ENCODE data around the gene RGSL1. TPM values are rescaled to one million over a fixed set of nuclear protein-coding genes. Genes with fewer than 3 reads are reported as not detected.

RGSL1 gene
- total and polyA plus RNA-seq, 2 of the 8 experiments (the other 6 are each of a cell fraction or from before 2014, with no cell fraction given), result not detected

GRCh38 chr1:182430263-182431068, 19.5 kb upstream of the RGSL1 start:
- no peak overlapping the region for H4K91ac ChIP-seq (replicated peaks; ENCODE audit: insufficient read length, low read length)
- no peak overlapping the region for H3K4me3 ChIP-seq (ENCODE audit: extremely low read depth in 1 of 4, insufficient read depth in 2 of 4, low read depth in 3 of 4, low read length in 4 of 4)
- POLR2A ChIA-PET (ENCODE audit: partially characterized antibody), result no interaction called here
- H3K27me3 ChIP-seq (replicated peaks in 1 of 4; ENCODE audit: control insufficient read depth in 3 of 4, extremely low read depth in 1 of 4, insufficient read depth in 3 of 4, low read length in 3 of 4), result no peaks in the 10 kb centered on the region
- no peak overlapping the region for H3K9ac ChIP-seq (replicated peaks in 1 of 4; ENCODE audit: extremely low read depth in 1 of 4, low read depth in 3 of 4, low read length in 3 of 4)
- H2BK5ac ChIP-seq (ENCODE audit: low read depth, low read length), result no peak overlapping the region
- no peak for DNase-seq (ENCODE audit: low read depth in 1 of 2, low spot score in 2 of 2)
- H2BK120ac ChIP-seq (replicated peaks; ENCODE audit: low read depth, low read length), result no peak overlapping the region
- no peak overlapping the region for H3K4me2 ChIP-seq (ENCODE audit: insufficient read depth in 1 of 2, low read depth in 2 of 2, low read length in 2 of 2)
- H2AFZ ChIP-seq (ENCODE audit: low read length), result no peak overlapping the region
- no peaks in the 10 kb centered on the region for H3K79me1 ChIP-seq (ENCODE audit: low read depth, low read length)
- H3K18ac ChIP-seq (ENCODE audit: extremely low read depth, low read length), result no peak overlapping the region
- no peak overlapping the region for H3K23ac ChIP-seq (ENCODE audit: insufficient read length)
- no peak overlapping the region for H2BK12ac ChIP-seq (ENCODE audit: low read depth, low read length)
- no peak overlapping the region for H2BK20ac ChIP-seq (ENCODE audit: low read length)
- no peak overlapping the region for H2AK5ac ChIP-seq (ENCODE audit: low read depth, low read length)
- CTCF ChIA-PET (ENCODE audit: partially characterized antibody), result interaction anchor here (1.1 to 1.5 kb wide), 3 partner anchors 30 to 352 kb away, joined by 3 read pairs; partner anchors contain the start of gene TEDDM1
- H4K5ac ChIP-seq (ENCODE audit: insufficient read length, low read depth, low read length), result no peak overlapping the region
- no peak overlapping the region for H3K27ac ChIP-seq (ENCODE audit: low read depth, low read length)
- FAIRE-seq, result no peak
- no peaks in the 10 kb centered on the region for H3K79me2 ChIP-seq (ENCODE audit: control insufficient read depth in 1 of 2, insufficient read depth in 2 of 2, low read length in 2 of 2)
- no peak overlapping the region for H2BK15ac ChIP-seq (ENCODE audit: low read length)
- no peak overlapping the region for H3K4ac ChIP-seq (replicated peaks; ENCODE audit: insufficient read length, low read depth, low read length)
- H3K9me3 ChIP-seq (ENCODE audit: insufficient read depth in 2 of 2, low read depth in 1 of 2, low read length in 1 of 2), result no peaks in the 10 kb centered on the region
- H4K8ac ChIP-seq (ENCODE audit: extremely low read depth, insufficient read depth, low read length), result no peak overlapping the region
- H3K56ac ChIP-seq (replicated peaks; ENCODE audit: insufficient read length, low read depth, low read length), result no peak overlapping the region
- no peaks in the 10 kb centered on the region for H3K23me2 ChIP-seq (ENCODE audit: low read depth, low read length)
- no peaks in the 10 kb centered on the region for H3K4me1 ChIP-seq (replicated peaks in 1 of 4; ENCODE audit: control insufficient read depth in 3 of 4, insufficient read depth in 4 of 4, low read length in 3 of 4)
- H3K14ac ChIP-seq (ENCODE audit: insufficient read length), result no peak overlapping the region
- H3K36me3 ChIP-seq (ENCODE audit: control insufficient read depth in 2 of 4, insufficient read depth in 4 of 4, low read length in 3 of 4), result no peaks in the 10 kb centered on the region
- no peaks in the 10 kb centered on the region for H4K20me1 ChIP-seq (replicated peaks in 1 of 2; ENCODE audit: control insufficient read depth in 1 of 2, insufficient read depth in 2 of 2, low read length in 2 of 2)
- WGBS, 2 experiments (ENCODE audit: extremely low coverage in 1 of 2, insufficient coverage in 1 of 2, insufficient read length in 1 of 2, insufficient replicate concordance in 2 of 2, low coverage in 1 of 2, low lambda C conversion rate in 2 of 2, missing lambda C conversion rate in 1 of 2), result 82% methylated on average over 10 of the region's 11 CpGs; no CpG with 5 or more reads in 1 of the 2 experiments
- no peak for TF ChIP-seq CHD2 (IDR thresholded peaks at IDR 0.05; ENCODE audit: low read length)
- no peak for TF ChIP-seq CBX5 (IDR thresholded peaks at IDR 0.05; ENCODE audit: low read depth, low read length)
- TF ChIP-seq USF2 (IDR thresholded peaks at IDR 0.05; ENCODE audit: low read length), result no peak
- no peak for TF ChIP-seq SRF (IDR thresholded peaks at IDR 0.05; ENCODE audit: low read depth, low read length)
- no peak for TF ChIP-seq MAFK (IDR thresholded peaks at IDR 0.05; ENCODE audit: low read depth, low read length)
- no peak for TF ChIP-seq RXRA (IDR thresholded peaks at IDR 0.05; ENCODE audit: insufficient read depth, low read depth, low read length)
- TF ChIP-seq MAX (IDR thresholded peaks at IDR 0.05), result no peak
- no peak for TF ChIP-seq TEAD4 (IDR thresholded peaks at IDR 0.05; ENCODE audit: low read depth, low read length)
- TF ChIP-seq TAF1 (IDR thresholded peaks at IDR 0.05; ENCODE audit: low read depth, low read length), result no peak
- no peak for TF ChIP-seq SAP30 (IDR thresholded peaks at IDR 0.05; ENCODE audit: insufficient read depth, insufficient replicate concordance, low read length)
- no peak for TF ChIP-seq JUN (IDR thresholded peaks at IDR 0.05; ENCODE audit: low read depth, low read length)
- no peak for TF ChIP-seq HDAC6 (IDR thresholded peaks at IDR 0.05; ENCODE audit: low read depth, low read length)

Data from H1 (cell line).